GM18520 (cell line): ENCODE measurements around the gene SIGLEC14.
"Not testable (repeated sequence)": the region's sequence is repeated elsewhere in the genome, so short reads cannot be mapped to it uniquely, and the experiment has no call there.

ENCODE experiments used
- ATAC-seq: cut with Tn5 transposase; IDR thresholded peaks from one replicate; pipeline ENCODE4 v1.9.1; 2021; ENCODE audit not compliant: unreplicated experiment

SIGLEC14 gene

GRCh38 chr19:51675911-51676565 is 29.4 kb upstream of the SIGLEC14 start:
- not testable (repeated sequence) for ATAC-seq

- no peak for ATAC-seq
Observed at GRCh38 chr19:51668216-51668615, 21.6 kb upstream of the SIGLEC14 start.

- ATAC-seq: no peak
Observed at GRCh38 chr19:51664997-51665396, 18.4 kb upstream of the SIGLEC14 start.

GRCh38 chr19:51664131-51664530 is 17.5 kb upstream of the SIGLEC14 start:
- no peak for ATAC-seq

- no peak for ATAC-seq
Observed at GRCh38 chr19:51663650-51664049, 17.0 kb upstream of the SIGLEC14 start.

GRCh38 chr19:51660975-51661600 is 14.5 kb upstream of the SIGLEC14 start:
- no peak for ATAC-seq

- ATAC-seq: no peak
Observed at GRCh38 chr19:51654783-51655182, 8.2 kb upstream of the SIGLEC14 start.

GRCh38 chr19:51653162-51653561 is 6.5 kb upstream of the SIGLEC14 start:
- no peak for ATAC-seq

GRCh38 chr19:51652266-51652665 is 5.6 kb upstream of the SIGLEC14 start:
- no peak for ATAC-seq

- ATAC-seq: no peak
Observed at GRCh38 chr19:51651216-51651846, 4.7 kb upstream of the SIGLEC14 start.

GRCh38 chr19:51647318-51647717 is 693 bp upstream of the SIGLEC14 start:
- ATAC-seq: no peak

- no peak for ATAC-seq
Observed at GRCh38 chr19:51644636-51645271, 1.9 kb downstream of the SIGLEC14 start.

GRCh38 chr19:51641648-51642047 is 5.0 kb downstream of the SIGLEC14 start:
- ATAC-seq: no peak

- ATAC-seq: no peak
Observed at GRCh38 chr19:51640386-51640785, 6.2 kb downstream of the SIGLEC14 start.

GRCh38 chr19:51639916-51640315 is 6.7 kb downstream of the SIGLEC14 start:
- ATAC-seq: no peak

- ATAC-seq: no peak
Observed at GRCh38 chr19:51637362-51637978, 9.2 kb downstream of the SIGLEC14 start.

- no peak for ATAC-seq
Observed at GRCh38 chr19:51632126-51632525, 14.5 kb downstream of the SIGLEC14 start.

GRCh38 chr19:51630315-51630714 is 16.3 kb downstream of the SIGLEC14 start, which contains the start of gene SIGLEC5:
TSS of gene SIGLEC5 (minus strand) at chr19:51630401. CDS start at chr19:51630335, 66 bp downstream.
- ATAC-seq: not testable (repeated sequence)

- ATAC-seq: no peak
Observed at GRCh38 chr19:51628153-51628939, 18.3 kb downstream of the SIGLEC14 start.

- no peak for ATAC-seq
Observed at GRCh38 chr19:51627491-51628138, 19.0 kb downstream of the SIGLEC14 start.
